Measurements from ENCODE around the gene NUAK1. TPM values are rescaled to one million over a fixed set of nuclear protein-coding genes. Genes with fewer than 3 reads are reported as not detected.
A peak's percentile ranks its signal among the peaks of the same experiment; 100 is the strongest.

The NUAK1 gene
- total RNA-seq, 4 donors from 2014 or later, result 22.6 to 44.3 (median 38.4) TPM

GRCh38 chr12:106070611-106071010 is 68.1 kb downstream of the NUAK1 start:
- Histone ChIP-seq H3K4me1 (peaks cover 9% of the 10 kb centered on the region), H3K27ac (no peak overlapping the region), H3K4me3 (no peak overlapping the region), H3K27me3 (no peaks in the 10 kb centered on the region), H3K36me3 (peaks cover 68% of the 10 kb centered on the region), H3K9me3 (no peaks in the 10 kb centered on the region)
- TF ChIP-seq EP300 (IDR thresholded peaks at IDR 0.05) (no peak), POLR2A (IDR thresholded peaks at IDR 0.05) (no peak), POLR2AphosphoS5 (IDR thresholded peaks at IDR 0.05) (no peak), CTCF (IDR thresholded peaks at IDR 0.05) (no peak)
- DNase-seq (ENCODE audit: low spot score in 2 of 2), result peak in 1 of 2 donors; percentile 34
- WGBS, result 98% methylated on average over 6 of the region's 6 CpGs

GRCh38 chr12:106070147-106070546 is 68.6 kb downstream of the NUAK1 start:
- no peak overlapping the region for H3K27ac ChIP-seq
- peak in 1 of 2 donors; percentile 2 for DNase-seq (ENCODE audit: low spot score in 2 of 2)
- no peak overlapping the region for H3K4me3 ChIP-seq
- H3K9me3 ChIP-seq, result no peaks in the 10 kb centered on the region
- H3K4me1 ChIP-seq, result peaks cover 6% of the 10 kb centered on the region
- H3K36me3 ChIP-seq, result peaks cover 70% of the 10 kb centered on the region
- H3K27me3 ChIP-seq, result no peaks in the 10 kb centered on the region
- TF ChIP-seq CTCF (IDR thresholded peaks at IDR 0.05) (no peak), POLR2AphosphoS5 (IDR thresholded peaks at IDR 0.05) (no peak), POLR2A (IDR thresholded peaks at IDR 0.05) (no peak), EP300 (IDR thresholded peaks at IDR 0.05) (no peak)
- WGBS, result 50% methylated on average over 1 of the region's 1 CpG

- Histone ChIP-seq H3K4me3 (no peak overlapping the region), H3K4me1 (no peaks in the 10 kb centered on the region), H3K27ac (no peak overlapping the region), H3K27me3 (no peaks in the 10 kb centered on the region), H3K9me3 (no peaks in the 10 kb centered on the region), H3K36me3 (peaks cover 63% of the 10 kb centered on the region)
- TF ChIP-seq EP300 (IDR thresholded peaks at IDR 0.05) (no peak), POLR2AphosphoS5 (IDR thresholded peaks at IDR 0.05) (no peak), CTCF (IDR thresholded peaks at IDR 0.05) (no peak), POLR2A (IDR thresholded peaks at IDR 0.05) (no peak)
- peak in 1 of 2 donors; percentile 18 for DNase-seq (ENCODE audit: low spot score in 2 of 2)
- WGBS, result 100% methylated on average over 3 of the region's 3 CpGs
These were observed 70.5 kb downstream of the NUAK1 start for GRCh38 chr12:106068296-106068695.

- Histone ChIP-seq H3K27me3 (no peaks in the 10 kb centered on the region), H3K27ac (no peak overlapping the region), H3K36me3 (peaks cover 57% of the 10 kb centered on the region), H3K4me3 (no peak overlapping the region), H3K9me3 (no peaks in the 10 kb centered on the region), H3K4me1 (no peaks in the 10 kb centered on the region)
- 96% methylated on average over 14 of the region's 15 CpGs for WGBS
- TF ChIP-seq CTCF (IDR thresholded peaks at IDR 0.05) (no peak), EP300 (IDR thresholded peaks at IDR 0.05) (no peak), POLR2AphosphoS5 (IDR thresholded peaks at IDR 0.05) (no peak), POLR2A (IDR thresholded peaks at IDR 0.05) (no peak)
- DNase-seq (ENCODE audit: low spot score in 2 of 2), result peak in 1 of 2 donors; percentile 55
These were observed 71.0 kb downstream of the NUAK1 start for GRCh38 chr12:106067606-106068205.

- 96% methylated on average over 25 of the region's 25 CpGs for WGBS
- Histone ChIP-seq H3K27ac (no peak overlapping the region), H3K9me3 (no peaks in the 10 kb centered on the region), H3K27me3 (no peaks in the 10 kb centered on the region), H3K4me1 (no peaks in the 10 kb centered on the region), H3K36me3 (peaks cover 57% of the 10 kb centered on the region), H3K4me3 (no peak overlapping the region)
- no peak for TF ChIP-seq EP300 (IDR thresholded peaks at IDR 0.05)
- TF ChIP-seq CTCF (IDR thresholded peaks at IDR 0.05), result no peak
- TF ChIP-seq POLR2AphosphoS5 (IDR thresholded peaks at IDR 0.05), result no peak
- TF ChIP-seq POLR2A (IDR thresholded peaks at IDR 0.05), result no peak
- peak in 1 of 2 donors; percentile 54 for DNase-seq (ENCODE audit: low spot score in 2 of 2)
These were observed 71.9 kb downstream of the NUAK1 start for GRCh38 chr12:106066726-106067325.
